ENCODE results near the gene HID1. TPM values are rescaled to one million over a fixed set of nuclear protein-coding genes. Genes with fewer than 3 reads are reported as not detected.
"Not testable (repeated sequence)": the region's sequence is repeated elsewhere in the genome, so short reads cannot be mapped to it uniquely, and the experiment has no call there.

The HID1 gene
- total RNA-seq, 1 experiment from 2014 or later: not detected

- Histone ChIP-seq H3K9ac (ENCODE audit: low read length) (peak overlapping the region; percentile 78), H3K27me3 (ENCODE audit: low read length) (no peaks in the 10 kb centered on the region), H3K9me2 (replicated peaks; ENCODE audit: insufficient read depth, low read length) (no peaks in the 10 kb centered on the region), H4K20me1 (ENCODE audit: insufficient read depth, low read depth, low read length) (no peaks in the 10 kb centered on the region), H3K4me1 (ENCODE audit: low read length) (peaks cover 18% of the 10 kb centered on the region), H3K4me3 (ENCODE audit: low read length) (peak overlapping the region; percentile 76), H3K36me3 (ENCODE audit: insufficient read depth, low read length) (0 out of 2 replicates have a peak, but pooled peaks cover 5% of the 10 kb centered on the region), H3K9me3 (ENCODE audit: low read length) (no peaks in the 10 kb centered on the region), H3K27ac (ENCODE audit: low read length) (0 out of 2 replicates have a peak overlapping the region, but pooled peaks have one; percentile 54), H3K79me2 (ENCODE audit: low read length) (peaks cover 25% of the 10 kb centered on the region), H2AFZ (ENCODE audit: low read length) (peak overlapping the region; percentile 96), H3K4me2 (ENCODE audit: low read depth, low read length, poor library complexity, severe bottlenecking) (peak overlapping the region; percentile 82)
- DNase-seq: no peak
Observed at GRCh38 chr17:75011401-75012095, 39.0 kb upstream of the HID1 start.

DNA sequence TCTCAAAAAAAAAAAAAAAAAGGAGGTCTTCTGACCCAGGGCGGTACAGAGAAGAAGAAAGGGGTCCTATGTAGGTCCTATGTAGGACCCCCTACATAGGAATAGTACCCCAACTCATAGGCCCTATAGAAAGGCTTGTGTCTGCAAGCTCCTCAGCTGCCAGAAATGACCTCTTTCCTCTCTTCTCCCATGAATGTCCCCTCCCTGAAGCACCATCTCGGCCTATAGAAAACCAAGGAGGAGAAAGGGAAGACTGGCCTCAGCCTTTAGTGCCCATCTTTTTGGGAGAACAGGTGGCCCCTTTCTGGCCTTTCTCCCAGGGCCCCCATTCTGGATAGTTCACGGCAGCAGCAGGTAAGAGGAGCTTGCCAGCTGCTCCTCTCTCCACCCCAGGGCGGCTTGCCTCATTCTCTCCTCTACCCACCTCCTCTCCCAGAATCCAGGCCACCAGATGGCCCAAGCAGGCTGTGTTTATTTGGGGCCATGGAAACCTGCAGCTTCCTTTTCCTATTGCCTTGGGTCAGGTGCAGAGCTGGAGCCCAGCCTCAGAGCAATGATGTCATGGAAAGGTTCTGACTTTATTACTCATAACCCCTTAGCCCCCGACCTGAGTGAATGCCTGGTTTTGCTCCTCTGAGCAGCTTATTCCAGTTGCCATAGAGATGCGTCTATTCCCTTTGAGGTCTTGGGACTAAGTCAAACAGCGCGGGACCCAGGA is 38.3 kb upstream of the HID1 start:
- no peak overlapping the region for H3K4me3 ChIP-seq (ENCODE audit: low read length)
- H3K27ac ChIP-seq (ENCODE audit: low read length): no peak overlapping the region
- H3K4me1 ChIP-seq (ENCODE audit: low read length): peaks cover 18% of the 10 kb centered on the region
- H3K27me3 ChIP-seq (ENCODE audit: low read length): no peaks in the 10 kb centered on the region
- peaks cover 25% of the 10 kb centered on the region for H3K79me2 ChIP-seq (ENCODE audit: low read length)
- no peaks in the 10 kb centered on the region for H4K20me1 ChIP-seq (ENCODE audit: insufficient read depth, low read depth, low read length)
- H3K9me2 ChIP-seq (replicated peaks; ENCODE audit: insufficient read depth, low read length): no peaks in the 10 kb centered on the region
- no peak overlapping the region for H3K9ac ChIP-seq (ENCODE audit: low read length)
- DNase-seq: no peak
- H3K36me3 ChIP-seq (ENCODE audit: insufficient read depth, low read length): 0 out of 2 replicates have a peak, but pooled peaks cover 5% of the 10 kb centered on the region
- no peaks in the 10 kb centered on the region for H3K9me3 ChIP-seq (ENCODE audit: low read length)
- no peak overlapping the region for H2AFZ ChIP-seq (ENCODE audit: low read length)
- H3K4me2 ChIP-seq (ENCODE audit: low read depth, low read length, poor library complexity, severe bottlenecking): no peak overlapping the region

DNA sequence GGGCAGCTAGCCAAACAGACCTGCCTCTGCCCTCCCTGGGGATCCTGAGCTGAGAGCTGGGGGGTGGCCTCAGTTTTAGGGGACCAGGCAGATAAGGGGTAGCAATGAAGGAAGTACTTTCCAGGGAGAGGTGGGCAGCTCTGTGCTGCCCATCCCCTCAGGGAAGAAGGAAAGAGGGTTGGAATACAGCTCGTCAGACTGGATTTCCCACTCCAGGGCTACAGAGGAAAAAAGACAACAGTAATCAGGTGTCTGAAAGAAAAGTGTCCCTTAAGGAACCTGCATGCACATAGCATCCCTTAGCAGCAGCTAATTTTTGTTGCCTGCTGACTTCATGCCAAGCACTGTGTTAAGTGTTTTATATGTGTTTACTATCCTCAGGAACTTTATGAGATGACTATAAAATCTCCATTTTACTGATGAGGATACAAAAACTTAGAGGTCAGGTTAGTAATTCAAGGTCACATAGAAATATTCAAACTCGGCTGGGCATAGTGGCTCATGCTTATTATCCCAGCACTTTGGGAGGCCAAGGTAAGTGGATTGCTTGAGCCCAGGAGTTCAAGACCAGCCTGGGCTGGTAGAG is 36.7 kb upstream of the HID1 start:
- Histone ChIP-seq H4K20me1 (ENCODE audit: insufficient read depth, low read depth, low read length) (no peaks in the 10 kb centered on the region), H3K79me2 (ENCODE audit: low read length) (peaks cover 11% of the 10 kb centered on the region), H3K9me3 (ENCODE audit: low read length) (no peaks in the 10 kb centered on the region), H3K4me1 (ENCODE audit: low read length) (peaks cover 16% of the 10 kb centered on the region), H3K9me2 (replicated peaks; ENCODE audit: insufficient read depth, low read length) (no peaks in the 10 kb centered on the region), H3K27ac (ENCODE audit: low read length) (no peak overlapping the region), H3K4me2 (ENCODE audit: low read depth, low read length, poor library complexity, severe bottlenecking) (no peak overlapping the region), H3K36me3 (ENCODE audit: insufficient read depth, low read length) (no peaks in the 10 kb centered on the region), H3K27me3 (ENCODE audit: low read length) (no peaks in the 10 kb centered on the region), H3K9ac (ENCODE audit: low read length) (no peak overlapping the region), H2AFZ (ENCODE audit: low read length) (no peak overlapping the region), H3K4me3 (ENCODE audit: low read length) (no peak overlapping the region)
- no peak for DNase-seq

DNA sequence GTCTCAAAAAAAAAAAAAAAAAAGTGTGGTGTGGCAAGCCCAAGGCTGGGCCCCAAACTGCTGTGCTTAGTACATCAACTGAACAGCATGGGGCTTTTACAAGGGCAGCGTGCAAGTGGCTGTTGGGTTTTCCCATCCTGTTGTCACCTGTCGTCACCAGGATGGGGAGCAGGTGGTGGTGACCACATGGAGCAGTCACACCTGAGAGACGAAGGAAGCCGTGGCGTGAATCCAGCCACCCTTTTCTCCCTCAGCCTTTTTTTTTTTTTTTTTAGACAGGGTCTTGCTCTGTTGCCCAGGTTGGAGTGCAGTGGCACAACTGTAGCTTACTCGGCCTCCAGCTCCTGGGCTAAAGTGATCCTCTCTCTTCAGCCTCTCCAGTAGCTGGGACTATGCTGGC is 35.8 kb upstream of the HID1 start:
- Histone ChIP-seq H2AFZ (ENCODE audit: low read length) (no peak overlapping the region), H3K79me2 (ENCODE audit: low read length) (peaks cover 5% of the 10 kb centered on the region)

GRCh38 chr17:75006653-75007052 is 34.1 kb upstream of the HID1 start:
- peaks cover 1% of the 10 kb centered on the region for H3K4me1 ChIP-seq (ENCODE audit: low read length)
- H3K9ac ChIP-seq (ENCODE audit: low read length): no peak overlapping the region
- H3K79me2 ChIP-seq (ENCODE audit: low read length): no peaks in the 10 kb centered on the region
- H3K9me3 ChIP-seq (ENCODE audit: low read length): no peaks in the 10 kb centered on the region
- H3K27ac ChIP-seq (ENCODE audit: low read length): no peak overlapping the region
- no peaks in the 10 kb centered on the region for H4K20me1 ChIP-seq (ENCODE audit: insufficient read depth, low read depth, low read length)
- H2AFZ ChIP-seq (ENCODE audit: low read length): no peak overlapping the region
- H3K9me2 ChIP-seq (replicated peaks; ENCODE audit: insufficient read depth, low read length): no peaks in the 10 kb centered on the region
- H3K4me2 ChIP-seq (ENCODE audit: low read depth, low read length, poor library complexity, severe bottlenecking): no peak overlapping the region
- no peaks in the 10 kb centered on the region for H3K27me3 ChIP-seq (ENCODE audit: low read length)
- DNase-seq: peak; percentile 61
- H3K36me3 ChIP-seq (ENCODE audit: insufficient read depth, low read length): no peaks in the 10 kb centered on the region
- no peak overlapping the region for H3K4me3 ChIP-seq (ENCODE audit: low read length)

More for the DNA sequence above, 35.8 kb upstream of the HID1 start:
- peaks cover 8% of the 10 kb centered on the region for H3K4me1 ChIP-seq (ENCODE audit: low read length)
- no peaks in the 10 kb centered on the region for H3K9me2 ChIP-seq (replicated peaks; ENCODE audit: insufficient read depth, low read length)
- H4K20me1 ChIP-seq (ENCODE audit: insufficient read depth, low read depth, low read length): no peaks in the 10 kb centered on the region
- H3K4me2 ChIP-seq (ENCODE audit: low read depth, low read length, poor library complexity, severe bottlenecking): no peak overlapping the region
- no peaks in the 10 kb centered on the region for H3K9me3 ChIP-seq (ENCODE audit: low read length)
- H3K9ac ChIP-seq (ENCODE audit: low read length): no peak overlapping the region
- H3K4me3 ChIP-seq (ENCODE audit: low read length): no peak overlapping the region
- no peak overlapping the region for H3K27ac ChIP-seq (ENCODE audit: low read length)
- no peak for DNase-seq
- H3K36me3 ChIP-seq (ENCODE audit: insufficient read depth, low read length): no peaks in the 10 kb centered on the region
- no peaks in the 10 kb centered on the region for H3K27me3 ChIP-seq (ENCODE audit: low read length)

- H3K9me3 ChIP-seq (ENCODE audit: low read length); H3K79me2 ChIP-seq (ENCODE audit: low read length); H4K20me1 ChIP-seq (ENCODE audit: insufficient read depth, low read depth, low read length); H3K9ac ChIP-seq (ENCODE audit: low read length); H3K4me1 ChIP-seq (ENCODE audit: low read length); H3K4me3 ChIP-seq (ENCODE audit: low read length); H3K36me3 ChIP-seq (ENCODE audit: insufficient read depth, low read length); H3K9me2 ChIP-seq (replicated peaks; ENCODE audit: insufficient read depth, low read length); H3K4me2 ChIP-seq (ENCODE audit: low read depth, low read length, poor library complexity, severe bottlenecking); H3K27ac ChIP-seq (ENCODE audit: low read length); DNase-seq; H3K27me3 ChIP-seq (ENCODE audit: low read length); H2AFZ ChIP-seq (ENCODE audit: low read length): not testable (repeated sequence)
Observed at GRCh38 chr17:75006084-75006483, 33.5 kb upstream of the HID1 start.

- Histone ChIP-seq H3K79me2 (ENCODE audit: low read length) (no peaks in the 10 kb centered on the region), H3K4me2 (ENCODE audit: low read depth, low read length, poor library complexity, severe bottlenecking) (no peak overlapping the region), H3K36me3 (ENCODE audit: insufficient read depth, low read length) (no peaks in the 10 kb centered on the region), H3K9me2 (replicated peaks; ENCODE audit: insufficient read depth, low read length) (no peaks in the 10 kb centered on the region), H3K27ac (ENCODE audit: low read length) (no peak overlapping the region), H2AFZ (ENCODE audit: low read length) (no peak overlapping the region), H4K20me1 (ENCODE audit: insufficient read depth, low read depth, low read length) (no peaks in the 10 kb centered on the region), H3K27me3 (ENCODE audit: low read length) (no peaks in the 10 kb centered on the region), H3K9me3 (ENCODE audit: low read length) (no peaks in the 10 kb centered on the region), H3K9ac (ENCODE audit: low read length) (no peak overlapping the region), H3K4me1 (ENCODE audit: low read length) (no peaks in the 10 kb centered on the region), H3K4me3 (ENCODE audit: low read length) (no peak overlapping the region)
- no peak for DNase-seq
Observed at GRCh38 chr17:75005291-75005690, 32.7 kb upstream of the HID1 start.

DNA sequence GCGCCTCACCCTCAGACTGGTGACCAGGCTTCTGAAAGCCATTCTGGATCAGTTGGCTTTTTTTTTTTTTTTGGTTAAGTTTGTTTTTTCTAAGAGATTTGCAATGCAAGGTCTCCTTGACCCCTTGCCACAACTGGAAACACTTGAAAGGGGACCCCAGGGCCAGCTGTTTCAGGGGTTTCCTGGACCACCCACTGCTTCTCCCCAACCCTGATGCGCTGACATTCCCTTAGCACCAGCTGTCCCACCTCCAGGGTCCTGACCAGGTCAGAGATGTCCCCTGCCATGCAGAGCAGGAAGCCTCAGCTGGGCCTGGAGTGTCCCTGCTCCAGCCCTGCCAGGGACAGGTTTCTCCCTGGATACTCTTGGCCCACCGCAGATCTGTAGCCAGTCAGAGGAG is 31.8 kb upstream of the HID1 start:
- no peaks in the 10 kb centered on the region for H3K79me2 ChIP-seq (ENCODE audit: low read length)
- no peaks in the 10 kb centered on the region for H3K36me3 ChIP-seq (ENCODE audit: insufficient read depth, low read length)
- DNase-seq: no peak
- no peak overlapping the region for H3K27ac ChIP-seq (ENCODE audit: low read length)
- no peaks in the 10 kb centered on the region for H3K27me3 ChIP-seq (ENCODE audit: low read length)
- H3K4me1 ChIP-seq (ENCODE audit: low read length): no peaks in the 10 kb centered on the region
- H3K4me2 ChIP-seq (ENCODE audit: low read depth, low read length, poor library complexity, severe bottlenecking): no peak overlapping the region
- no peaks in the 10 kb centered on the region for H4K20me1 ChIP-seq (ENCODE audit: insufficient read depth, low read depth, low read length)
- H3K9me2 ChIP-seq (replicated peaks; ENCODE audit: insufficient read depth, low read length): no peaks in the 10 kb centered on the region
- no peak overlapping the region for H3K9ac ChIP-seq (ENCODE audit: low read length)
- H3K9me3 ChIP-seq (ENCODE audit: low read length): no peaks in the 10 kb centered on the region
- H3K4me3 ChIP-seq (ENCODE audit: low read length): no peak overlapping the region
- no peak overlapping the region for H2AFZ ChIP-seq (ENCODE audit: low read length)
